Keratinocyte (primary cell): ENCODE results near the gene FBN1. TPM values are rescaled to one million over a fixed set of nuclear protein-coding genes. Genes with fewer than 3 reads are reported as not detected.

Source experiments
- DNase-seq: peaks from one replicate; pipeline ENCODE4 v3.0.0-alpha.2; 2011; ENCODE audit warnings: low read depth, missing footprints, low spot score
- FAIRE-seq: peaks from 2 replicates; lab custom pipeline; 2011; peaks lifted over from hg19 to GRCh38; lab: Jason Lieb, UNC
- H2AFZ ChIP-seq: 2 replicates; pipeline ENCODE4 v1.6.0; 2012; ENCODE audit warnings: low read length, control low read depth, inconsistent platforms; ENCODE audit not compliant: control insufficient read depth
- H3K27ac ChIP-seq: 2 replicates; pipeline ENCODE4 v1.5.1; 2011; ENCODE audit warnings: low read length; ENCODE audit not compliant: control insufficient read depth, insufficient read depth
- H3K27me3 ChIP-seq: 3 replicates; pipeline ENCODE4 v1.6.0; 2011; ENCODE audit warnings: low read length; ENCODE audit not compliant: control insufficient read depth, insufficient read depth; ENCODE audit errors: extremely low read depth
- H3K36me3 ChIP-seq, 2 experiments: 2 replicates in 1 of 2; 3 replicates in 1 of 2; pipeline ENCODE4 v1.5.1; 2011; ENCODE audit warnings: low read length in 2 of 2, mild to moderate bottlenecking in 1 of 2; ENCODE audit not compliant: control insufficient read depth in 2 of 2, insufficient read depth in 2 of 2; ENCODE audit errors: extremely low read depth in 1 of 2
- H3K4me1 ChIP-seq: 3 replicates; pipeline ENCODE4 v1.5.1; 2011; ENCODE audit warnings: low read length; ENCODE audit not compliant: control insufficient read depth, insufficient read depth; ENCODE audit errors: extremely low read depth
- H3K4me2 ChIP-seq: 3 replicates; pipeline ENCODE4 v1.6.0; 2011; ENCODE audit warnings: low read depth, low read length; ENCODE audit not compliant: control insufficient read depth, insufficient read depth; ENCODE audit errors: extremely low read depth
- H3K4me3 ChIP-seq, 3 experiments: fragments of 200-600 bp in 1 of 3; sonication (generic) in 1 of 3; 2 replicates in 2 of 3; 3 replicates in 1 of 3; pipeline ENCODE4 v1.5.1; 2011 to 2016; ENCODE audit warnings: low read length in 3 of 3, mild to moderate bottlenecking in 3 of 3, control low read depth in 2 of 3, inconsistent platforms in 1 of 3, low read depth in 1 of 3, mixed read lengths in 1 of 3, mixed run types in 1 of 3, moderate library complexity in 1 of 3; ENCODE audit not compliant: control insufficient read depth in 2 of 3, insufficient read depth in 2 of 3; ENCODE audit errors: extremely low read depth in 1 of 3
- H3K79me2 ChIP-seq: 2 replicates; pipeline ENCODE4 v1.6.0; 2012; ENCODE audit warnings: low read length; ENCODE audit not compliant: control insufficient read depth, insufficient read depth
- H3K9ac ChIP-seq: 3 replicates; pipeline ENCODE4 v1.6.0; 2011; ENCODE audit warnings: low read length; ENCODE audit not compliant: control insufficient read depth, insufficient read depth; ENCODE audit errors: extremely low read depth
- H3K9me1 ChIP-seq: 3 replicates; pipeline ENCODE4 v1.6.0; 2011; ENCODE audit warnings: low read length; ENCODE audit not compliant: control insufficient read depth, insufficient read depth; ENCODE audit errors: extremely low read depth
- H3K9me3 ChIP-seq: 2 replicates; pipeline ENCODE4 v1.5.1; 2012; ENCODE audit warnings: low read depth, low read length; ENCODE audit not compliant: control insufficient read depth
- H4K20me1 ChIP-seq: 3 replicates; pipeline ENCODE4 v1.6.0; 2011; ENCODE audit warnings: low read length; ENCODE audit not compliant: control insufficient read depth, insufficient read depth; ENCODE audit errors: extremely low read depth
- CTCF ChIP-seq, 3 experiments: IDR thresholded peaks in 1 of 3; conservative IDR thresholded peaks in 1 of 3; optimal IDR thresholded peaks in 1 of 3; 2 replicates in 2 of 3; 3 replicates in 1 of 3; pipeline versions ENCODE3 to v1.5.1; 2011; ENCODE audit warnings: low read length in 3 of 3, mild to moderate bottlenecking in 3 of 3, moderate library complexity in 2 of 3, control low read depth in 1 of 3, inconsistent platforms in 1 of 3; ENCODE audit not compliant: insufficient read depth in 2 of 3; ENCODE audit errors: extremely low read depth in 1 of 3
- EZH2 ChIP-seq: IDR thresholded peaks from one replicate; pipeline ENCODE4 v1.6.1; 2012; ENCODE audit warnings: inconsistent platforms, mild to moderate bottlenecking, low read length, moderate library complexity
- dilution Hi-C: fragments of 300-500 bp; cut with MboI; formaldehyde crosslinking; loops from one replicate; pipeline ENCODE4 v1.7.0; 2020; ENCODE audit warnings: low sequenced_read_pairs; ENCODE audit not compliant: extremely low pct_ligation_motif_present
- polyA plus RNA-seq, 5 experiments: library from polyadenylated mRNA; depleted of rRNA in 3 of 5; stranded (reverse) in 3 of 5; stranded (forward) in 1 of 5; unstranded in 1 of 5; fragments of >200 nt; gene quantifications; 1 replicate in 1 of 5; 2 replicates in 3 of 5; 3 replicates in 1 of 5; pipeline versions ENCODE4 v1.2.1 to v1.2.3, GENCODE V29; 2011 to 2012; ENCODE audit warnings: missing spikeins in 2 of 5, low read depth in 1 of 5, low replicate concordance in 1 of 5

Gene FBN1
- polyA plus RNA-seq, 1 donor (not counting 4 experiments of a cell fraction or from before 2014, with no cell fraction given): 3.5 TPM

- no peaks in the 10 kb centered on the region for H3K9me3 ChIP-seq
- no peak overlapping the region for H3K27ac ChIP-seq
- H3K9ac ChIP-seq: no peak overlapping the region
- dilution Hi-C loops: no loop called here
- H3K4me2 ChIP-seq: no peak overlapping the region
- no peak for FAIRE-seq
- TF ChIP-seq EZH2 (no peak), CTCF (optimal IDR thresholded peaks at IDR 0.05 in 1 of 3, IDR thresholded peaks at IDR 0.05 in 1 of 3, conservative IDR thresholded peaks at IDR 0.05 in 1 of 3; ENCODE audit: extremely low read depth in 1 of 3, insufficient read depth in 2 of 3, low read length in 3 of 3) (no peak)
- no peaks in the 10 kb centered on the region for H3K9me1 ChIP-seq
- no peaks in the 10 kb centered on the region for H3K79me2 ChIP-seq
- no peak overlapping the region for H2AFZ ChIP-seq
- H3K27me3 ChIP-seq: no peaks in the 10 kb centered on the region
- H3K36me3 ChIP-seq: no peaks in the 10 kb centered on the region
- no peak for DNase-seq
- no peaks in the 10 kb centered on the region for H4K20me1 ChIP-seq
- no peaks in the 10 kb centered on the region for H3K4me1 ChIP-seq
- H3K4me3 ChIP-seq: no peak overlapping the region
Observed at GRCh38 chr15:48458876-48459275, 186.6 kb downstream of the FBN1 start.

- dilution Hi-C loops: no loop called here
- no peak for TF ChIP-seq EZH2
- Histone ChIP-seq H3K9me1 (no peaks in the 10 kb centered on the region), H3K9ac (no peak overlapping the region), H3K79me2 (no peaks in the 10 kb centered on the region), H3K4me2 (no peak overlapping the region), H2AFZ (no peak overlapping the region), H3K4me1 (no peaks in the 10 kb centered on the region), H4K20me1 (no peaks in the 10 kb centered on the region), H3K9me3 (no peaks in the 10 kb centered on the region), H3K27ac (no peak overlapping the region), H3K36me3 (no peaks in the 10 kb centered on the region), H3K27me3 (no peaks in the 10 kb centered on the region), H3K4me3 (no peak overlapping the region)
- FAIRE-seq: no peak
- no peak for DNase-seq
Observed at GRCh38 chr15:48456134-48456533, 189.4 kb downstream of the FBN1 start.

- no peak overlapping the region for H3K9ac ChIP-seq
- no peak overlapping the region for H3K4me3 ChIP-seq
- dilution Hi-C loops: no loop called here
- TF ChIP-seq EZH2 (no peak), CTCF (optimal IDR thresholded peaks at IDR 0.05 in 1 of 3, IDR thresholded peaks at IDR 0.05 in 1 of 3, conservative IDR thresholded peaks at IDR 0.05 in 1 of 3; ENCODE audit: extremely low read depth in 1 of 3, insufficient read depth in 2 of 3, low read length in 3 of 3) (no peak)
- H3K27ac ChIP-seq: no peak overlapping the region
- H3K4me1 ChIP-seq: peaks cover 14% of the 10 kb centered on the region
- H3K79me2 ChIP-seq: no peaks in the 10 kb centered on the region
- H3K27me3 ChIP-seq: no peaks in the 10 kb centered on the region
- no peak overlapping the region for H3K4me2 ChIP-seq
- FAIRE-seq (no peak), DNase-seq (no peak)
- H3K9me3 ChIP-seq: no peaks in the 10 kb centered on the region
- H4K20me1 ChIP-seq: no peaks in the 10 kb centered on the region
- H3K9me1 ChIP-seq: no peaks in the 10 kb centered on the region
- H2AFZ ChIP-seq: no peak overlapping the region
- no peaks in the 10 kb centered on the region for H3K36me3 ChIP-seq
Observed at GRCh38 chr15:48451736-48452135, 193.8 kb downstream of the FBN1 start.
